SK-N-SH (cell line): ENCODE results near the gene TANC1.

Source experiments
- EP300 ChIP-seq, 2 experiments: IDR thresholded peaks; 2 replicates each; pipeline versions ENCODE4 v1.4.0 to v1.6.1; 2012; ENCODE audit warnings: borderline replicate concordance in 1 of 2, low read depth in 1 of 2, low read length in 1 of 2
- FOXM1 ChIP-seq: IDR thresholded peaks from 2 replicates; pipeline ENCODE4 v1.4.0; 2012; ENCODE audit warnings: low read depth, mild to moderate bottlenecking
- POLR2AphosphoS5 ChIP-seq: IDR thresholded peaks from 2 replicates; pipeline ENCODE4 v1.6.1; 2012; ENCODE audit warnings: low read depth, low read length
- SMC3 ChIP-seq: IDR thresholded peaks from 2 replicates; pipeline ENCODE4 v1.6.1; 2012; ENCODE audit warnings: low read depth, low read length, improper control_type of control experiment
- YY1 ChIP-seq: IDR thresholded peaks from 2 replicates; pipeline ENCODE4 v1.4.0; 2012; ENCODE audit warnings: low read depth, mild to moderate bottlenecking
- TF ChIP-seq, protein P1 (sequence below): fragments of 200-600 bp; sonication (generic); IDR thresholded peaks from 2 replicates; pipeline ENCODE4 v1.6.1; 2017; ENCODE audit warnings: antibody characterized with exemption, mild to moderate bottlenecking, moderate library complexity

DNA sequence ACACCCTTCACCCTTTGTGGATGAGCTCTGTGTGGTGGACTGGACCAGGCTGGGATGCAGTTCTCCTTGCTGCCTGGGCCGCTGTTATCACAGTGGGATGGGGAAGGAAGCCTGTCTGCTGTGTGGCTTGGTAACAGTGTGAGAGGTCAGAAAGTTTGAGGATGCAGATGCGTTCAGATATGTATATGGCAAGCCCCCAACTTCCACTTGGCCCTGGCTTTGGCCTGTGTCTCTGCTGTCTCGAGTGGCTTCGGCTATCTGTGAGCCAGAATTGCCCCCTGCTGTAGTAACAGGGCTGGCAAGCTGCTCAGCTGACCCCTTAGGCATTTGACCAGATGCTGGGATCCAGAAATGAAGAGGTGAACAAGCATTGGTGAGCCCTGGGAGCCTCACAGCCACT is 211.3 kb downstream of the TANC1 start:
- TF ChIP-seq, protein P1, sequence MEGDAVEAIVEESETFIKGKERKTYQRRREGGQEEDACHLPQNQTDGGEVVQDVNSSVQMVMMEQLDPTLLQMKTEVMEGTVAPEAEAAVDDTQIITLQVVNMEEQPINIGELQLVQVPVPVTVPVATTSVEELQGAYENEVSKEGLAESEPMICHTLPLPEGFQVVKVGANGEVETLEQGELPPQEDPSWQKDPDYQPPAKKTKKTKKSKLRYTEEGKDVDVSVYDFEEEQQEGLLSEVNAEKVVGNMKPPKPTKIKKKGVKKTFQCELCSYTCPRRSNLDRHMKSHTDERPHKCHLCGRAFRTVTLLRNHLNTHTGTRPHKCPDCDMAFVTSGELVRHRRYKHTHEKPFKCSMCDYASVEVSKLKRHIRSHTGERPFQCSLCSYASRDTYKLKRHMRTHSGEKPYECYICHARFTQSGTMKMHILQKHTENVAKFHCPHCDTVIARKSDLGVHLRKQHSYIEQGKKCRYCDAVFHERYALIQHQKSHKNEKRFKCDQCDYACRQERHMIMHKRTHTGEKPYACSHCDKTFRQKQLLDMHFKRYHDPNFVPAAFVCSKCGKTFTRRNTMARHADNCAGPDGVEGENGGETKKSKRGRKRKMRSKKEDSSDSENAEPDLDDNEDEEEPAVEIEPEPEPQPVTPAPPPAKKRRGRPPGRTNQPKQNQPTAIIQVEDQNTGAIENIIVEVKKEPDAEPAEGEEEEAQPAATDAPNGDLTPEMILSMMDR: no peak
- TF ChIP-seq EP300 (IDR thresholded peaks at IDR 0.05; ENCODE audit: borderline replicate concordance in 1 of 2, low read depth in 1 of 2, low read length in 1 of 2) (no peak), FOXM1 (no peak), YY1 (no peak), SMC3 (no peak), POLR2AphosphoS5 (no peak)
